T-cell (primary cell): ENCODE results near the gene LIMK1. TPM values are rescaled to one million over a fixed set of nuclear protein-coding genes. Genes with fewer than 3 reads are reported as not detected.

Source experiments
- ATAC-seq, 4 experiments: fragments of 200-7000 bp in 3 of 4; fragments of 150-1000 bp in 1 of 4; cut with Tn5 transposase; replicated peaks in 1 of 4; 1 replicate in 3 of 4; 2 replicates in 1 of 4; pipeline ENCODE4 v1.10.0; 2021; ENCODE audit warnings: moderate library complexity in 3 of 4, mild to moderate bottlenecking in 2 of 4, moderate number of reproducible peaks in 1 of 4
- CTCF ChIA-PET, 2 donors: fragments of 300-600 bp; sonication (Branson Sonifier 250); formaldehyde crosslinking; loops; one replicate each; lab custom pipeline; 2022; ENCODE audit warnings: antibody characterized with exemption in 2 of 2; lab: Charles Lee
- POLR2A ChIA-PET, 2 donors: fragments of 300-600 bp; sonication (Branson Sonifier 250); formaldehyde crosslinking; loops; one replicate each; lab custom pipeline; 2022; ENCODE audit warnings: antibody characterized with exemption in 2 of 2; lab: Charles Lee
- DNase-seq, 35 experiments: peaks; one replicate each; pipeline versions ENCODE4 v3.0.0 to v3.0.0-alpha.2; 2013 to 2023
- H3K27ac ChIP-seq: one replicate; pipeline ENCODE4 v1.5.1; 2013; ENCODE audit warnings: low read length
- H3K27me3 ChIP-seq, 2 experiments: replicated peaks in 1 of 2; 1 replicate in 1 of 2; 2 replicates in 1 of 2; pipeline versions ENCODE4 v1.6.1 to v1.7.0; 2013; ENCODE audit warnings: low read length in 1 of 2, mixed read lengths in 1 of 2; ENCODE audit not compliant: control insufficient read depth in 2 of 2, insufficient read depth in 2 of 2; ENCODE audit errors: extremely low read depth in 1 of 2
- H3K36me3 ChIP-seq, 2 donors: 1 replicate in 1 of 2; 2 replicates in 1 of 2; pipeline versions ENCODE4 v1.6.1 to v1.7.0; 2013; ENCODE audit warnings: low read length in 1 of 2; ENCODE audit not compliant: control insufficient read depth in 2 of 2, insufficient read depth in 1 of 2; ENCODE audit errors: extremely low read depth in 1 of 2
- H3K4me1 ChIP-seq, 2 experiments: 1 replicate in 1 of 2; 2 replicates in 1 of 2; pipeline versions ENCODE4 v1.6.1 to v1.7.0; 2013; ENCODE audit warnings: low read length in 2 of 2, mixed read lengths in 1 of 2; ENCODE audit not compliant: insufficient read depth in 2 of 2, control insufficient read depth in 1 of 2; ENCODE audit errors: extremely low read depth in 1 of 2
- H3K4me3 ChIP-seq, 2 donors: 1 replicate in 1 of 2; 2 replicates in 1 of 2; pipeline versions ENCODE4 v1.5.1 to v1.7.0; 2013; ENCODE audit warnings: mild to moderate bottlenecking in 2 of 2, low read length in 1 of 2, moderate library complexity in 1 of 2; ENCODE audit not compliant: control insufficient read depth in 1 of 2; ENCODE audit errors: extremely low read depth in 1 of 2
- H3K9me3 ChIP-seq: 2 replicates; pipeline ENCODE4 v1.7.0; 2013
- H3K27ac Mint-ChIP-seq, 2 donors: one replicate each; pipeline ENCODE4 v1.8.0; 2020 to 2021; ENCODE audit warnings: mild to moderate bottlenecking in 2 of 2, mixed read lengths in 2 of 2
- H3K27me3 Mint-ChIP-seq, 2 donors: one replicate each; pipeline ENCODE4 v1.8.0; 2021 to 2022; ENCODE audit warnings: mixed read lengths in 2 of 2
- H3K36me3 Mint-ChIP-seq: one replicate; pipeline ENCODE4 v1.8.0; 2021; ENCODE audit warnings: mixed read lengths
- H3K4me1 Mint-ChIP-seq, 3 donors: one replicate each; pipeline ENCODE4 v1.8.0; 2020 to 2022; ENCODE audit warnings: mixed read lengths in 3 of 3, mild to moderate bottlenecking in 1 of 3
- H3K4me3 Mint-ChIP-seq, 3 donors: one replicate each; pipeline ENCODE4 v1.8.0; 2020 to 2022; ENCODE audit warnings: mild to moderate bottlenecking in 3 of 3, mixed read lengths in 3 of 3, moderate library complexity in 3 of 3
- H3K9me3 Mint-ChIP-seq, 3 donors: one replicate each; pipeline ENCODE4 v1.8.0; 2020 to 2022; ENCODE audit warnings: mixed read lengths in 3 of 3
- WGBS: methylation state at CpG from one replicate; pipeline ENCODE4 v1.1.5; 2013; ENCODE audit warnings: missing lambda C conversion rate; ENCODE audit not compliant: insufficient coverage; 5-methylcytosine and 5-hydroxymethylcytosine counted together
- total RNA-seq, 35 experiments: library from RNA in 6 of 35; stranded (reverse) in 6 of 35; fragments of 120-200 nt in 1 of 35; gene quantifications; one replicate each; pipeline versions ENCODE4 v1.2.1 to v1.2.4 and lab custom pipeline; 2013 to 2026

LIMK1 gene
- total RNA-seq, 5 donors from 2014 or later (not counting 1 experiment from before 2014, with no cell fraction given), result 13.5 to 24.9 (median 18.4) TPM

DNA sequence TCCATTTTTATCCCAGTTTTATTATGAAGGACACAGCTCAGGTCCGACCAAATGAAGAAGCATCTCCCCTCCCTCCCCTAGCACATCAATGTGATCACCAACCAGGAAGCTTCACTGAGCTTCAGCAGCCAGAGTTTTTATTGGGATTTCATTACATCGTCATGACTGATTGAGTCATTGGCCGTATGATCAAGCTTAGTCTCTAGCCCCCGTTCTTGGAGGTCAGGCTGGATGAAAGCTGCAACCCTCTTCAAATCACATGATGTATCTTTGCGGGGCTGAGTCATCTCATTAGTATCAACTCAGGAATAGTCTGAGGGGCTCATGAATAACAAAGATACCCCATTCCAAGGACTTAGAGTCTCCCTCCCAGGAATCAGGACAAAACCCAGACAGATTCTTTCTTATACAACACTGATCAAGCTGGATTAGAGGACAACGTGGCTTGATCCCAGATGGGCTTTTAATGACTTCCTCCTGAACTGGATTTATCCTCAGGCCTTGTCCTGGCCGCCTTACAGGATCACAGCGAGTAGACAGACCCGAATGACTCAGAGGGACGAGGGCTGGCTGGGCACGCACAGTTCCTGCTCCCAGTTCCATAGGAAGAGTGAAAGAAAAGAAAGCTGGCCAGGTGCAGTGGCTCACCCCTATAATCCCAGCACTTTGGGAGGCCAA, 14.5 kb downstream of the LIMK1 start:
- POLR2A ChIA-PET, result no interaction called here
- H3K27ac Mint-ChIP-seq, result no peak overlapping the region
- H3K4me1 ChIP-seq, result peaks cover 0 to 26% of the 10 kb centered on the region in 2 experiments

GRCh38 chr7:74099031-74099430, 15.4 kb downstream of the LIMK1 start:
- H3K36me3 Mint-ChIP-seq, result peaks cover 29% of the 10 kb centered on the region
- peaks cover 12 to 37% of the 10 kb centered on the region in 2 donors for H3K36me3 ChIP-seq

More for the DNA sequence above, 14.5 kb downstream of the LIMK1 start:
- Mint-ChIP-seq H3K4me1 (peaks cover 11 to 21% (median 16%) of the 10 kb centered on the region in 3 donors), H3K9me3 (no peaks in the 10 kb centered on the region), H3K27me3 (no peaks in the 10 kb centered on the region), H3K4me3 (no peak overlapping the region), H3K36me3 (peaks cover 23% of the 10 kb centered on the region)
- H3K9me3 ChIP-seq, result no peaks in the 10 kb centered on the region
- CTCF ChIA-PET, result interaction anchor here in 1 of 2 donors (0.5 kb wide), 1 partner anchor 25 kb away, joined by 4 read pairs; no protein-coding TSS in a partner anchor
- no peaks in the 10 kb centered on the region for H3K27me3 ChIP-seq
- no peak overlapping the region for H3K4me3 ChIP-seq
- peaks cover 12 to 37% of the 10 kb centered on the region in 2 donors for H3K36me3 ChIP-seq
- ATAC-seq (no peak), DNase-seq (no peak)
- H3K27ac ChIP-seq, result no peak overlapping the region
- 97% methylated on average over 10 of the region's 11 CpGs for WGBS

DNA sequence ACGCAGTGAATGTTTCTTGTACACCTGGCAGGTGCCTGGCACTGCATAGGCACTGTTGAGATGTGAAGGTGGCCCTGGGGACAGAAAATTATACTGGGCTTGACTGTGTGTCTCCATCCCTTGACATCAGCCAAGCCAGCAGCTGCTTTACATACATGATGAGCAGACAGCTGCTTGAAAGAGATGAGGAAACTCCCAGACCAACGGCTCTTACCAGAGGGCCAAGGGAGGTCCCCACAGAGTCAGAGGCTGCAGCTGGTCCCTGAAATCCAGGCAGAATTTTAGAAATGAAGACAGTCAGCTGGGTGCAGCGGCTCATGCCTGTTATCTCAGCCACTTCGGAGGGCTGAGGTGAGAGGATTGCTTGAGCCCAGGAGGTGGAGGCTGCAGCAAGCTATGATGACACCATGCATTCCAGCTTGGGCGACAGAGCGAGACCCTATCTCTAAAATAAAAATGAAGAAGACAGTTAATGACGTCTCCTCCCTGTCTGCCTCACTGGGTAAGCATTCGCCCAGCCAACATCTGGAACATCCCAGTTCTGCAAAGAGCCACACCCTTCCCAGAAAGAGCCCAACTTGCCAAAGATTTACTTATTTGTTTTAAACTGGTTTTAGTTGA, 17.6 kb downstream of the LIMK1 start:
- WGBS, result 97% methylated on average over 3 of the region's 8 CpGs
- Mint-ChIP-seq H3K27ac (no peak overlapping the region), H3K36me3 (peaks cover 34% of the 10 kb centered on the region), H3K27me3 (no peaks in the 10 kb centered on the region), H3K9me3 (no peaks in the 10 kb centered on the region), H3K4me3 (no peak overlapping the region), H3K4me1 (no peaks in the 10 kb centered on the region)
- Histone ChIP-seq H3K4me1 (no peaks in the 10 kb centered on the region), H3K9me3 (no peaks in the 10 kb centered on the region), H3K36me3 (peaks cover 12 to 47% of the 10 kb centered on the region in 2 donors), H3K27me3 (no peaks in the 10 kb centered on the region), H3K4me3 (no peak overlapping the region), H3K27ac (no peak overlapping the region)
- DNase-seq, result no peak
- ChIA-PET POLR2A (no interaction called here), CTCF (no interaction called here)
- peak in 1 of 4 experiments; percentile 18 for ATAC-seq

More at GRCh38 chr7:74099031-74099430, 15.4 kb downstream of the LIMK1 start:
- ChIA-PET POLR2A (no interaction called here), CTCF (interaction anchor here in 1 of 2 donors (0.6 kb wide), 1 partner anchor 43 kb away, joined by 4 read pairs; no protein-coding TSS in a partner anchor)
- no peak overlapping the region for H3K4me3 Mint-ChIP-seq
- H3K9me3 Mint-ChIP-seq, result no peaks in the 10 kb centered on the region
- no peak overlapping the region for H3K27ac Mint-ChIP-seq
- H3K4me1 ChIP-seq, result peaks cover 0 to 16% of the 10 kb centered on the region in 2 experiments
- no peak for ATAC-seq
- DNase-seq, result no peak
- no peak overlapping the region for H3K27ac ChIP-seq
- H3K27me3 Mint-ChIP-seq, result no peaks in the 10 kb centered on the region
- 100% methylated on average over 5 of the region's 17 CpGs for WGBS
- H3K4me3 ChIP-seq, result no peak overlapping the region
- peaks cover 8 to 11% (median 9%) of the 10 kb centered on the region in 3 donors for H3K4me1 Mint-ChIP-seq
- no peaks in the 10 kb centered on the region for H3K27me3 ChIP-seq
- H3K9me3 ChIP-seq, result no peaks in the 10 kb centered on the region

DNA sequence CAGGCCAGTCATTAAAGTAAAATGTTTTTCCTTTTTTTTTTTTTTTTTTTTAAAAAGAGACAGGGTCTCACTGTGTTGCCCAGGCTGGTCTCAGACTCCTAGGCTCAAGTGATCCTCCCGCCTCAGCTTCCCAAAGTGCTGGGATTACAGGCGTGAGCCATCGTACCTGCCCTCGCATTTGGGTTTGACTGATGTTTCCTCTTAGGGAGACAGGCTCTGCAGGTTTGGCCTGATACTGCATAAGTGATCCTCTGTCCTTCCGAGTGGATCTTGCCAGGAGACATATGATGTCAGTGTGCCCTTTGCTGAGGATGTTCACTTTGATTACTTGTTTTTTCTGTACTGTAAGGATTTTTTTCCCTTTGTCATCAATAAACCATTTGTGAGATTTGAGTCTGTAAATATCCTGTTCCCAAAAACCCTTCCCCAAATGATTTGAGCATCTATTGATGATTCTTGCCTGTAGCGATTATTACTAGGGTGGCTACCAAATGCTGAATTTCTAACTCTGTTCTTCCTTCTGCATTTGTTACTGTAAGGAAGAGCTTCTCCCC, 19.7 kb downstream of the LIMK1 start:
- ATAC-seq (no peak), DNase-seq (no peak)
- Histone ChIP-seq H3K36me3 (peaks cover 9 to 49% of the 10 kb centered on the region in 2 donors), H3K27ac (no peak overlapping the region), H3K4me3 (no peak overlapping the region), H3K9me3 (no peaks in the 10 kb centered on the region), H3K4me1 (no peaks in the 10 kb centered on the region), H3K27me3 (no peaks in the 10 kb centered on the region)
- Mint-ChIP-seq H3K27ac (no peak overlapping the region), H3K27me3 (no peaks in the 10 kb centered on the region), H3K36me3 (peaks cover 32% of the 10 kb centered on the region), H3K4me3 (no peak overlapping the region), H3K9me3 (no peaks in the 10 kb centered on the region), H3K4me1 (no peaks in the 10 kb centered on the region)
- POLR2A ChIA-PET, result interaction anchor here in 1 of 2 donors (0.6 kb wide), 2 partner anchors 88 to 490 kb away, joined by 3 to 7 read pairs; no protein-coding TSS in a partner anchor
- WGBS, result 100% methylated on average over 4 of the region's 6 CpGs
- CTCF ChIA-PET, result no interaction called here

GRCh38 chr7:74104702-74105101, 21.1 kb downstream of the LIMK1 start:
- Mint-ChIP-seq H3K27ac (no peak overlapping the region), H3K4me3 (no peak overlapping the region), H3K9me3 (no peaks in the 10 kb centered on the region), H3K27me3 (no peaks in the 10 kb centered on the region), H3K36me3 (peaks cover 30% of the 10 kb centered on the region), H3K4me1 (no peaks in the 10 kb centered on the region)
- Histone ChIP-seq H3K36me3 (peaks cover 8 to 50% of the 10 kb centered on the region in 2 donors), H3K4me1 (no peaks in the 10 kb centered on the region), H3K27ac (no peak overlapping the region), H3K4me3 (no peak overlapping the region), H3K9me3 (no peaks in the 10 kb centered on the region), H3K27me3 (no peaks in the 10 kb centered on the region)
- DNase-seq, result no peak
- ATAC-seq, result no peak
- WGBS, result 94% methylated on average over 8 of the region's 8 CpGs
- ChIA-PET CTCF (no interaction called here), POLR2A (no interaction called here)

- Histone ChIP-seq H3K27me3 (no peaks in the 10 kb centered on the region), H3K36me3 (peaks cover 7 to 45% of the 10 kb centered on the region in 2 donors), H3K4me3 (no peak overlapping the region), H3K27ac (no peak overlapping the region), H3K9me3 (no peaks in the 10 kb centered on the region), H3K4me1 (no peaks in the 10 kb centered on the region)
- ATAC-seq, result no peak
- CTCF ChIA-PET, result interaction anchor here in 1 of 2 donors (0.6 kb wide), 1 partner anchor 41 kb away, joined by 9 read pairs; no protein-coding TSS in a partner anchor
- DNase-seq, result no peak
- no peaks in the 10 kb centered on the region for H3K4me1 Mint-ChIP-seq
- POLR2A ChIA-PET, result no interaction called here
- peaks cover 30% of the 10 kb centered on the region for H3K36me3 Mint-ChIP-seq
- no peaks in the 10 kb centered on the region for H3K27me3 Mint-ChIP-seq
- H3K4me3 Mint-ChIP-seq, result no peak overlapping the region
- no peaks in the 10 kb centered on the region for H3K9me3 Mint-ChIP-seq
- WGBS, result 96% methylated on average over 10 of the region's 11 CpGs
- H3K27ac Mint-ChIP-seq, result no peak overlapping the region
These were observed 22.4 kb downstream of the LIMK1 start for GRCh38 chr7:74105992-74106391.
